H9 (cell line): ENCODE data around the gene CHST13. TPM values are rescaled to one million over a fixed set of nuclear protein-coding genes. Genes with fewer than 3 reads are reported as not detected.
A peak's percentile ranks its signal among the peaks of the same experiment; 100 is the strongest.

ENCODE experiments used
- DNase-seq: peaks from one replicate; pipeline ENCODE4 v3.0.0-alpha.2; 2017
- H2AFZ ChIP-seq: one replicate; pipeline ENCODE4 v1.6.1; 2013; ENCODE audit warnings: mild to moderate bottlenecking, low read length, control low read depth, moderate library complexity
- H2AK5ac ChIP-seq: 2 replicates; pipeline ENCODE4 v1.6.1; 2013; ENCODE audit warnings: low read length, control low read depth, mixed read lengths; ENCODE audit not compliant: insufficient read length
- H2BK120ac ChIP-seq: one replicate; pipeline ENCODE4 v1.6.1; 2013; ENCODE audit warnings: low read depth, mild to moderate bottlenecking, low read length, control low read depth, inconsistent platforms; ENCODE audit not compliant: poor library complexity, severe bottlenecking
- H2BK12ac ChIP-seq: 2 replicates; pipeline ENCODE4 v1.6.1; 2013; ENCODE audit warnings: low read length, control low read depth, mixed read lengths, low read depth; ENCODE audit not compliant: insufficient read length
- H2BK15ac ChIP-seq: 2 replicates; pipeline ENCODE4 v1.6.1; 2013; ENCODE audit warnings: low read depth, low read length, control low read depth
- H2BK20ac ChIP-seq: one replicate; pipeline ENCODE4 v1.6.1; 2013; ENCODE audit warnings: low read depth, mild to moderate bottlenecking, low read length, control low read depth, inconsistent platforms; ENCODE audit not compliant: poor library complexity, severe bottlenecking
- H2BK5ac ChIP-seq: 2 replicates; pipeline ENCODE4 v1.6.1; 2013; ENCODE audit warnings: low read length, control low read depth, mixed read lengths; ENCODE audit not compliant: insufficient read length
- H3K14ac ChIP-seq: 2 replicates; pipeline ENCODE4 v1.6.1; 2013; ENCODE audit warnings: low read length, control low read depth; ENCODE audit not compliant: insufficient read depth
- H3K18ac ChIP-seq: 2 replicates; pipeline ENCODE4 v1.6.1; 2013; ENCODE audit warnings: low read depth, mild to moderate bottlenecking, mixed read lengths, low read length, control low read depth; ENCODE audit not compliant: insufficient read length
- H3K23ac ChIP-seq: 2 replicates; pipeline ENCODE4 v1.6.1; 2013; ENCODE audit warnings: low read length, control low read depth, mixed read lengths, low read depth; ENCODE audit not compliant: insufficient read length
- H3K23me2 ChIP-seq: 2 replicates; pipeline ENCODE4 v1.6.1; 2013; ENCODE audit warnings: low read depth, mild to moderate bottlenecking, mixed read lengths, low read length, control low read depth; ENCODE audit not compliant: insufficient read length, poor library complexity, severe bottlenecking
- H3K27ac ChIP-seq: 2 replicates; pipeline ENCODE4 v1.5.1; 2013; ENCODE audit warnings: low read length, control low read depth, mixed read lengths, low read depth; ENCODE audit not compliant: insufficient read length
- H3K27me3 ChIP-seq: 2 replicates; pipeline ENCODE4 v1.6.1; 2013; ENCODE audit warnings: low read length, control low read depth, inconsistent platforms; ENCODE audit not compliant: insufficient read depth
- H3K4ac ChIP-seq: 2 replicates; pipeline ENCODE4 v1.6.1; 2013; ENCODE audit warnings: low read depth, mild to moderate bottlenecking, control low read depth, inconsistent platforms, low read length, moderate library complexity
- H3K4me1 ChIP-seq: 2 replicates; pipeline ENCODE4 v1.6.1; 2013; ENCODE audit warnings: low read length, control low read depth, inconsistent platforms; ENCODE audit not compliant: insufficient read depth
- H3K4me2 ChIP-seq: 2 replicates; pipeline ENCODE4 v1.6.1; 2013; ENCODE audit warnings: low read length, control low read depth, mixed read lengths; ENCODE audit not compliant: insufficient read length, insufficient read depth
- H3K56ac ChIP-seq: 2 replicates; pipeline ENCODE4 v1.6.1; 2013; ENCODE audit warnings: low read depth, mild to moderate bottlenecking, mixed read lengths, low read length, control low read depth; ENCODE audit not compliant: insufficient read length
- H3K79me1 ChIP-seq: 2 replicates; pipeline ENCODE4 v1.6.1; 2013; ENCODE audit warnings: low read depth, mild to moderate bottlenecking, moderate library complexity, low read length, control low read depth, inconsistent platforms; ENCODE audit not compliant: insufficient read depth, poor library complexity, severe bottlenecking
- H3K79me2 ChIP-seq: 2 replicates; pipeline ENCODE4 v1.6.1; 2013; ENCODE audit warnings: low read length, control low read depth, inconsistent platforms; ENCODE audit not compliant: insufficient read depth
- H3K9ac ChIP-seq: 2 replicates; pipeline ENCODE4 v1.6.1; 2013; ENCODE audit warnings: low read length, control low read depth, mixed read lengths; ENCODE audit not compliant: insufficient read length; ENCODE audit errors: extremely low read depth
- H3K9me3 ChIP-seq: one replicate; pipeline ENCODE4 v1.6.1; 2013; ENCODE audit warnings: low read depth, low read length, inconsistent platforms; ENCODE audit not compliant: control insufficient read depth
- H3T11ph ChIP-seq: one replicate; pipeline ENCODE4 v1.6.1; 2013; ENCODE audit warnings: mild to moderate bottlenecking, low read length, control low read depth, inconsistent platforms
- H4K20me1 ChIP-seq: one replicate; pipeline ENCODE4 v1.6.1; 2013; ENCODE audit not compliant: control insufficient read depth, insufficient read length, insufficient read depth
- H4K5ac ChIP-seq: 2 replicates; pipeline ENCODE4 v1.6.1; 2013; ENCODE audit warnings: low read depth, mild to moderate bottlenecking, mixed read lengths, low read length, control low read depth; ENCODE audit not compliant: insufficient read length
- H4K8ac ChIP-seq: replicated peaks from 2 replicates; pipeline ENCODE4 v1.6.1; 2013; ENCODE audit warnings: low read length, control low read depth, mixed read lengths, low read depth; ENCODE audit not compliant: insufficient read length
- H4K91ac ChIP-seq: 2 replicates; pipeline ENCODE4 v1.6.1; 2013; ENCODE audit warnings: low read depth, mild to moderate bottlenecking, moderate library complexity, mixed read lengths, low read length, control low read depth; ENCODE audit not compliant: insufficient read length
- H3K27ac Mint-ChIP-seq, 3 experiments: 2 replicates in 2 of 3; 3 replicates in 1 of 3; pipeline ENCODE4 v1.8.0; 2020 to 2021; ENCODE audit warnings: mixed read lengths in 3 of 3, mild to moderate bottlenecking in 1 of 3, moderate library complexity in 1 of 3
- H3K27me3 Mint-ChIP-seq: 2 replicates; pipeline ENCODE4 v1.8.0; 2021; ENCODE audit warnings: low read depth, mild to moderate bottlenecking, moderate library complexity, mixed read lengths
- H3K36me3 Mint-ChIP-seq, 3 experiments: 2 replicates in 2 of 3; 3 replicates in 1 of 3; pipeline ENCODE4 v1.8.0; 2020 to 2021; ENCODE audit warnings: low read depth in 3 of 3, mixed read lengths in 3 of 3; ENCODE audit not compliant: insufficient read depth in 1 of 3
- H3K4me1 Mint-ChIP-seq, 2 experiments: 2 replicates each; pipeline ENCODE4 v1.8.0; 2020; ENCODE audit warnings: mixed read lengths in 2 of 2
- H3K4me3 Mint-ChIP-seq, 2 experiments: 2 replicates in 1 of 2; 3 replicates in 1 of 2; pipeline ENCODE4 v1.8.0; 2020 to 2021; ENCODE audit warnings: mild to moderate bottlenecking in 2 of 2, mixed read lengths in 2 of 2, moderate library complexity in 1 of 2
- H3K9me3 Mint-ChIP-seq, 2 experiments: 2 replicates in 1 of 2; 3 replicates in 1 of 2; pipeline ENCODE4 v1.8.0; 2020; ENCODE audit warnings: mild to moderate bottlenecking in 2 of 2, mixed read lengths in 2 of 2, moderate library complexity in 1 of 2
- CTCF ChIP-seq: fragments of 200-600 bp; sonication (generic); conservative IDR thresholded peaks from 3 replicates; pipeline ENCODE4 v1.8.0; 2021; ENCODE audit warnings: antibody characterized with exemption, mild to moderate bottlenecking
- WGBS: extraction: QIAGEN DNeasy Blood & Tissue Kit; methylation state at CpG from one replicate; pipeline ENCODE4 v1.1.7; 2013; ENCODE audit warnings: missing lambda C conversion rate, low lambda C conversion rate, mixed read lengths; ENCODE audit not compliant: insufficient read length; ENCODE audit errors: extremely low coverage; 5-methylcytosine and 5-hydroxymethylcytosine counted together
- total RNA-seq: library from RNA; stranded (reverse); gene quantifications from 2 replicates; pipeline ENCODE4 v1.2.1, GENCODE V29; 2021

Gene CHST13
- total RNA-seq, 1 experiment from 2014 or later: 0.85 TPM

- peaks cover 2% of the 10 kb centered on the region; the same call in 1 of the 2 replicates for H3K27me3 Mint-ChIP-seq
- Histone ChIP-seq H2BK5ac (no peak overlapping the region), H4K91ac (no peak overlapping the region), H2BK20ac (no peak overlapping the region), H4K20me1 (no peaks in the 10 kb centered on the region), H3K56ac (no peak overlapping the region), H3K27ac (no peak overlapping the region), H2BK12ac (no peak overlapping the region), H4K8ac (no peak overlapping the region), H3K23me2 (no peaks in the 10 kb centered on the region), H3K9me3 (no peaks in the 10 kb centered on the region), H3K79me1 (no peaks in the 10 kb centered on the region), H3K18ac (no peak overlapping the region), H2AK5ac (no peak overlapping the region), H2BK120ac (no peak overlapping the region), H3K23ac (no peak overlapping the region), H3K4ac (no peak overlapping the region), H4K5ac (no peak overlapping the region), H3K9ac (no peak overlapping the region), H3T11ph (no peak overlapping the region), H2AFZ (no peak overlapping the region), H3K79me2 (no peaks in the 10 kb centered on the region), H3K4me2 (no peak overlapping the region), H3K14ac (no peak overlapping the region; the same call in 1 of the 2 replicates), H3K4me1 (no peaks in the 10 kb centered on the region), H3K27me3 (no peaks in the 10 kb centered on the region), H2BK15ac (no peak overlapping the region)
- H3K36me3 Mint-ChIP-seq: no peaks in the 10 kb centered on the region
- H3K27ac Mint-ChIP-seq: 0 out of 7 replicates have a peak overlapping the region, but pooled peaks of 1 of the 3 experiments have one; percentile 11
- no peak overlapping the region for H3K4me3 Mint-ChIP-seq
- DNase-seq: peak; percentile 21
- H3K4me1 Mint-ChIP-seq: peaks cover 6 to 7% of the 10 kb centered on the region in 2 experiments; a peak in 3 of 4 replicates
- no peaks in the 10 kb centered on the region for H3K9me3 Mint-ChIP-seq
- no peak for TF ChIP-seq CTCF
- no CpG with 5 or more reads among the region's 3 CpGs for WGBS
Measured at GRCh38 chr3:126568776-126569342, 44.9 kb downstream of the CHST13 start.
